ENCODE results near the gene RAX2.

RAX2 gene

DNA sequence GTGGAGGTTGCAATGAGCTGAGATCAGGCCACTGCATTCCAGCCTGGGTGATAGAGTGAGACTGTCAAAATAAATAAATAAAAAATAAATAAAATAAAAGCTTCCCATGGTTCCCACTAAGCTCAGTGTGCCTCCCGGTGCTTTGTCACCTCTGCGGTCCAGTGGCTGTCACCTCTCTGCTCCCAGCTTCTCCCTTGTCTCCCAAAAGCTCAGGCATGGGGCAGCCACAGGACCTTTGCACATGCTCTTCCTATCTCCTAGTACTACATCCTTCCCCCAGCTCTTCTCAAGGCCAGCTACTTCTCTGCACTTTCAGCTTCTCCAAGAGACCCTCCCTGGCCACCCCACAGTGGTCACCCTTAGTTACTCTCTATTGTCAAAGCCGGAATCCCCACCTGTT, 21.8 kb upstream of the RAX2 start:
- 98% methylated on average over 3 of the region's 3 CpGs for WGBS
- Histone ChIP-seq H3K23ac (ENCODE audit: low read length in 2 of 2) (no peak overlapping the region), H3K9ac (ENCODE audit: low read length) (no peak overlapping the region)

DNA sequence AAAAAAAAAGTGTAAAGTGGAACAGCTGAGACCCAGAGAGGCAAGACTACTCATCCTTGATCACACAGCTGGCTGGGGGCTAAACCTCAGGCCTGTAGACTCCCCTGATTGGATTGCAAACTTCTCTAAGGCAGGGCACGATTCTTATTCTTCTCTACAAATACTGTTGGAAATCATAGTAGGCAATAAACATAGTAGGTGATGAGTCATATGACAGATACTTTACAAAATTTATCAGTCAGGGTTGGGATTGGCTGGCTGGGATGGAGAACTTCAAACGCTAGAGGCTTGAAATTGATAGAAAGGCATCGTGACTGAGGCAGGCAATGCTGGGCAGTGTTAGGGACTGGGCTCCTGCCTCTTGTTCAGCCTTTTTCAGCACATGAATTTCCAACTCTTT, 20.1 kb upstream of the RAX2 start:
- Histone ChIP-seq H3K4me2 (ENCODE audit: low read length, poor library complexity, severe bottlenecking) (no peak overlapping the region), H3K9ac (ENCODE audit: low read length) (no peak overlapping the region), H2BK5ac (ENCODE audit: low read depth, low read length, poor library complexity, severe bottlenecking) (no peak overlapping the region), H2BK15ac (ENCODE audit: low read depth, poor library complexity, severe bottlenecking) (no peak overlapping the region), H2BK120ac (ENCODE audit: low read depth, low read length) (no peak overlapping the region), H3K23ac (ENCODE audit: low read length in 2 of 2) (no peak overlapping the region), H2AK5ac (ENCODE audit: low read length, severe bottlenecking) (no peak overlapping the region), H3K9me3 (ENCODE audit: control insufficient read depth, low read length) (peaks cover 21% of the 10 kb centered on the region), H2AFZ (ENCODE audit: low read depth, low read length) (no peak overlapping the region), H3K4ac (ENCODE audit: low read depth in 1 of 2, low read length in 2 of 2) (no peak overlapping the region), H3K4me3 (ENCODE audit: insufficient read depth in 1 of 2, low read depth in 1 of 2, low read length in 2 of 2) (no peak overlapping the region), H3K18ac (ENCODE audit: low read depth in 1 of 2, low read length in 2 of 2) (no peak overlapping the region), H3K27ac (ENCODE audit: low read length, poor library complexity, severe bottlenecking) (no peak overlapping the region), H4K8ac (ENCODE audit: low read length) (no peak overlapping the region), H2BK12ac (ENCODE audit: low read length in 2 of 2) (no peak overlapping the region), H3K27me3 (ENCODE audit: control insufficient read depth in 1 of 2, insufficient read depth in 1 of 2, low read length in 2 of 2) (peaks cover 7 to 22% of the 10 kb centered on the region in 2 experiments), H3K36me3 (ENCODE audit: control insufficient read depth in 1 of 2, insufficient read depth in 2 of 2, low read depth in 1 of 2, low read length in 2 of 2) (no peaks in the 10 kb centered on the region), H4K91ac (ENCODE audit: low read length) (no peak overlapping the region), H3K79me1 (replicated peaks; ENCODE audit: low read length, poor library complexity, severe bottlenecking) (no peaks in the 10 kb centered on the region), H3K4me1 (ENCODE audit: control insufficient read depth, insufficient read depth, low read depth, low read length) (no peaks in the 10 kb centered on the region), H3K14ac (ENCODE audit: low read length in 2 of 2) (no peak overlapping the region)
- WGBS, result 80% methylated on average over 1 of the region's 3 CpGs
- no peak for DNase-seq

More for the DNA sequence above, 21.8 kb upstream of the RAX2 start:
- Histone ChIP-seq H2AFZ (ENCODE audit: low read depth, low read length) (no peak overlapping the region), H3K36me3 (ENCODE audit: control insufficient read depth in 1 of 2, insufficient read depth in 2 of 2, low read depth in 1 of 2, low read length in 2 of 2) (no peaks in the 10 kb centered on the region), H2BK5ac (ENCODE audit: low read depth, low read length, poor library complexity, severe bottlenecking) (no peak overlapping the region), H3K4ac (ENCODE audit: low read depth in 1 of 2, low read length in 2 of 2) (no peak overlapping the region), H3K27me3 (ENCODE audit: control insufficient read depth in 1 of 2, insufficient read depth in 1 of 2, low read length in 2 of 2) (peaks cover 7 to 17% of the 10 kb centered on the region in 2 experiments), H3K18ac (ENCODE audit: low read depth in 1 of 2, low read length in 2 of 2) (no peak overlapping the region), H3K4me3 (ENCODE audit: insufficient read depth in 1 of 2, low read depth in 1 of 2, low read length in 2 of 2) (no peak overlapping the region), H4K91ac (ENCODE audit: low read length) (no peak overlapping the region), H2BK120ac (ENCODE audit: low read depth, low read length) (no peak overlapping the region), H3K14ac (ENCODE audit: low read length in 2 of 2) (no peak overlapping the region), H3K4me1 (ENCODE audit: control insufficient read depth, insufficient read depth, low read depth, low read length) (no peaks in the 10 kb centered on the region), H2BK12ac (ENCODE audit: low read length in 2 of 2) (no peak overlapping the region), H2BK15ac (ENCODE audit: low read depth, poor library complexity, severe bottlenecking) (no peak overlapping the region), H3K4me2 (ENCODE audit: low read length, poor library complexity, severe bottlenecking) (no peak overlapping the region), H3K79me1 (replicated peaks; ENCODE audit: low read length, poor library complexity, severe bottlenecking) (no peaks in the 10 kb centered on the region), H3K9me3 (ENCODE audit: control insufficient read depth, low read length) (peaks cover 21% of the 10 kb centered on the region), H3K27ac (ENCODE audit: low read length, poor library complexity, severe bottlenecking) (no peak overlapping the region), H4K8ac (ENCODE audit: low read length) (no peak overlapping the region), H2AK5ac (ENCODE audit: low read length, severe bottlenecking) (no peak overlapping the region)
- DNase-seq, result no peak

DNA sequence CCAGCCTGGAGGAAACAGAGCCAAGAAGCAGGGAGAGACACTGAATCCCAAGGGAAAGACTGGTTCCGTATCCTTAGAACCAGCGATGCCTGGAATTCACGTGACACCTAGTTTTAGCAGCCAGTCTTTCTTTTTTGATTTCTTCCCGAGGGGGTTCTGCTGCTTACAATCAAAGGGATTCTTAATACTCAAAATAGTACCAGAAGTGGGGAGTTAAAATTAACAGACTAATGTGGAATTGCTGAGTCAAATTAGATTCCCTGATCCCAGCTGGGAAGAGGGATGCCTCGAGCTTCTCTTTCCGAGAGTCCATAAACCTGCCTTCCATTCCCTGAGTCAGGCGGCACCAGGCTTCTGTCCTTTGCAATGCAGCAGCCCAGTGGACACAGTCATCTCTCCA, 18.9 kb upstream of the RAX2 start:
- Histone ChIP-seq H2BK120ac (ENCODE audit: low read depth, low read length) (no peak overlapping the region), H3K18ac (ENCODE audit: low read depth in 1 of 2, low read length in 2 of 2) (no peak overlapping the region), H2BK12ac (ENCODE audit: low read length in 2 of 2) (no peak overlapping the region), H3K4ac (ENCODE audit: low read depth in 1 of 2, low read length in 2 of 2) (no peak overlapping the region), H3K4me2 (ENCODE audit: low read length, poor library complexity, severe bottlenecking) (no peak overlapping the region), H3K23ac (ENCODE audit: low read length in 2 of 2) (no peak overlapping the region), H2BK5ac (ENCODE audit: low read depth, low read length, poor library complexity, severe bottlenecking) (no peak overlapping the region), H3K9ac (ENCODE audit: low read length) (no peak overlapping the region), H2AFZ (ENCODE audit: low read depth, low read length) (no peak overlapping the region), H3K27ac (ENCODE audit: low read length, poor library complexity, severe bottlenecking) (no peak overlapping the region), H3K14ac (ENCODE audit: low read length in 2 of 2) (no peak overlapping the region), H4K8ac (ENCODE audit: low read length) (no peak overlapping the region), H3K4me1 (ENCODE audit: control insufficient read depth, insufficient read depth, low read depth, low read length) (peaks cover 2% of the 10 kb centered on the region), H3K4me3 (ENCODE audit: insufficient read depth in 1 of 2, low read depth in 1 of 2, low read length in 2 of 2) (no peak overlapping the region), H3K27me3 (ENCODE audit: control insufficient read depth in 1 of 2, insufficient read depth in 1 of 2, low read length in 2 of 2) (peaks cover 14 to 29% of the 10 kb centered on the region in 2 experiments), H3K79me1 (replicated peaks; ENCODE audit: low read length, poor library complexity, severe bottlenecking) (no peaks in the 10 kb centered on the region), H2BK15ac (ENCODE audit: low read depth, poor library complexity, severe bottlenecking) (no peak overlapping the region), H2AK5ac (ENCODE audit: low read length, severe bottlenecking) (no peak overlapping the region), H3K9me3 (ENCODE audit: control insufficient read depth, low read length) (peaks cover 10% of the 10 kb centered on the region), H4K91ac (ENCODE audit: low read length) (no peak overlapping the region), H3K36me3 (ENCODE audit: control insufficient read depth in 1 of 2, insufficient read depth in 2 of 2, low read depth in 1 of 2, low read length in 2 of 2) (no peaks in the 10 kb centered on the region)
- WGBS, result 88% methylated on average over 7 of the region's 7 CpGs
- DNase-seq, result no peak

DNA sequence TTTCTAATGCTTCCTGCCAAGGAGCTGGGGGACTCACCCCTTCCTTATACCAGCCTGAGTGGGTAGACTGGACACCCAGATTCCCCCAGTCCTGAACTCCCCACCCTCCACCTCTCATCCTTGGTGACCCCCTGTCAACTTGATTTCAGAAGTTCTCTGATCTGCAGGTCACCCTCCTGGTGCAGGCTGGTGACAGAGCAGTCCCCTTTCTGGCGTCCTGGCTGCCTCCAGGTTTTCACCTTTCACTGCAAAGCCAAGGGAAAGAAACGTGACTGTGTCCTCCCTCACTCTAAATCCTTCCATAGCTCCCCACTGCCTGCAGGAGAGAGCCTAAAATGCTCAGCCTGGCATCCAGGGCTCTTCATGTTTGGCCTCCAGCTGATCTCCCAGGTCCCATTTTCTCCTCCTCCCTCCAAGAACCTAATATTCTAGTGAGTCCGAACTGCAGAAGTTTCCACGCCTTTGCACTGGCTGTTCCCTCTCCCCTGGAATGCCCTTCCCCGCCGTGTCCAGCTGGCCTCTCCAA, 18.2 kb upstream of the RAX2 start:
- H2AFZ ChIP-seq (ENCODE audit: low read depth, low read length), result no peak overlapping the region
- H3K9ac ChIP-seq (ENCODE audit: low read length), result no peak overlapping the region
- H3K4ac ChIP-seq (ENCODE audit: low read depth in 1 of 2, low read length in 2 of 2), result no peak overlapping the region
- no peak for DNase-seq
- H3K14ac ChIP-seq (ENCODE audit: low read length in 2 of 2), result no peak overlapping the region
- H3K4me2 ChIP-seq (ENCODE audit: low read length, poor library complexity, severe bottlenecking), result no peak overlapping the region
- no peak overlapping the region for H2BK120ac ChIP-seq (ENCODE audit: low read depth, low read length)
- no peak overlapping the region for H3K23ac ChIP-seq (ENCODE audit: low read length in 2 of 2)
- no peak overlapping the region for H2BK5ac ChIP-seq (ENCODE audit: low read depth, low read length, poor library complexity, severe bottlenecking)
- 69% methylated on average over 6 of the region's 6 CpGs for whole genome bisulfite sequencing
- H3K79me1 ChIP-seq (replicated peaks; ENCODE audit: low read length, poor library complexity, severe bottlenecking), result no peaks in the 10 kb centered on the region
- no peaks in the 10 kb centered on the region for H3K36me3 ChIP-seq (ENCODE audit: control insufficient read depth in 1 of 2, insufficient read depth in 2 of 2, low read depth in 1 of 2, low read length in 2 of 2)
- no peak overlapping the region for H2BK12ac ChIP-seq (ENCODE audit: low read length in 2 of 2)
- H3K4me3 ChIP-seq (ENCODE audit: insufficient read depth in 1 of 2, low read depth in 1 of 2, low read length in 2 of 2), result no peak overlapping the region
- no peak overlapping the region for H4K8ac ChIP-seq (ENCODE audit: low read length)
- H3K4me1 ChIP-seq (ENCODE audit: control insufficient read depth, insufficient read depth, low read depth, low read length), result peaks cover 9% of the 10 kb centered on the region
- H3K9me3 ChIP-seq (ENCODE audit: control insufficient read depth, low read length), result peaks cover 10% of the 10 kb centered on the region
- H4K91ac ChIP-seq (ENCODE audit: low read length), result no peak overlapping the region
- no peak overlapping the region for H3K27ac ChIP-seq (ENCODE audit: low read length, poor library complexity, severe bottlenecking)
- H3K18ac ChIP-seq (ENCODE audit: low read depth in 1 of 2, low read length in 2 of 2), result no peak overlapping the region
- no peak overlapping the region for H2AK5ac ChIP-seq (ENCODE audit: low read length, severe bottlenecking)
- H2BK15ac ChIP-seq (ENCODE audit: low read depth, poor library complexity, severe bottlenecking), result no peak overlapping the region
- peaks cover 18 to 34% of the 10 kb centered on the region in 2 experiments for H3K27me3 ChIP-seq (ENCODE audit: control insufficient read depth in 1 of 2, insufficient read depth in 1 of 2, low read length in 2 of 2)

Data from mesenchymal stem cell (in vitro differentiated cells and primary cell).